H9 (cell line): Measurements from ENCODE around the gene DHH. TPM values are rescaled to one million over a fixed set of nuclear protein-coding genes. Genes with fewer than 3 reads are reported as not detected.

Experiments used
- DNase-seq: peaks from one replicate; pipeline ENCODE4 v3.0.0-alpha.2; 2017
- H2AFZ ChIP-seq: one replicate; pipeline ENCODE4 v1.6.1; 2013; ENCODE audit warnings: mild to moderate bottlenecking, low read length, control low read depth, moderate library complexity
- H2AK5ac ChIP-seq: 2 replicates; pipeline ENCODE4 v1.6.1; 2013; ENCODE audit warnings: low read length, control low read depth, mixed read lengths; ENCODE audit not compliant: insufficient read length
- H2BK120ac ChIP-seq: one replicate; pipeline ENCODE4 v1.6.1; 2013; ENCODE audit warnings: low read depth, mild to moderate bottlenecking, low read length, control low read depth, inconsistent platforms; ENCODE audit not compliant: poor library complexity, severe bottlenecking
- H2BK12ac ChIP-seq: 2 replicates; pipeline ENCODE4 v1.6.1; 2013; ENCODE audit warnings: low read length, control low read depth, mixed read lengths, low read depth; ENCODE audit not compliant: insufficient read length
- H2BK15ac ChIP-seq: 2 replicates; pipeline ENCODE4 v1.6.1; 2013; ENCODE audit warnings: low read depth, low read length, control low read depth
- H2BK20ac ChIP-seq: one replicate; pipeline ENCODE4 v1.6.1; 2013; ENCODE audit warnings: low read depth, mild to moderate bottlenecking, low read length, control low read depth, inconsistent platforms; ENCODE audit not compliant: poor library complexity, severe bottlenecking
- H2BK5ac ChIP-seq: 2 replicates; pipeline ENCODE4 v1.6.1; 2013; ENCODE audit warnings: low read length, control low read depth, mixed read lengths; ENCODE audit not compliant: insufficient read length
- H3K14ac ChIP-seq: 2 replicates; pipeline ENCODE4 v1.6.1; 2013; ENCODE audit warnings: low read length, control low read depth; ENCODE audit not compliant: insufficient read depth
- H3K18ac ChIP-seq: 2 replicates; pipeline ENCODE4 v1.6.1; 2013; ENCODE audit warnings: low read depth, mild to moderate bottlenecking, mixed read lengths, low read length, control low read depth; ENCODE audit not compliant: insufficient read length
- H3K23ac ChIP-seq: 2 replicates; pipeline ENCODE4 v1.6.1; 2013; ENCODE audit warnings: low read length, control low read depth, mixed read lengths, low read depth; ENCODE audit not compliant: insufficient read length
- H3K23me2 ChIP-seq: 2 replicates; pipeline ENCODE4 v1.6.1; 2013; ENCODE audit warnings: low read depth, mild to moderate bottlenecking, mixed read lengths, low read length, control low read depth; ENCODE audit not compliant: insufficient read length, poor library complexity, severe bottlenecking
- H3K27ac ChIP-seq: 2 replicates; pipeline ENCODE4 v1.5.1; 2013; ENCODE audit warnings: low read length, control low read depth, mixed read lengths, low read depth; ENCODE audit not compliant: insufficient read length
- H3K27me3 ChIP-seq: 2 replicates; pipeline ENCODE4 v1.6.1; 2013; ENCODE audit warnings: low read length, control low read depth, inconsistent platforms; ENCODE audit not compliant: insufficient read depth
- H3K4ac ChIP-seq: 2 replicates; pipeline ENCODE4 v1.6.1; 2013; ENCODE audit warnings: low read depth, mild to moderate bottlenecking, control low read depth, inconsistent platforms, low read length, moderate library complexity
- H3K4me1 ChIP-seq: 2 replicates; pipeline ENCODE4 v1.6.1; 2013; ENCODE audit warnings: low read length, control low read depth, inconsistent platforms; ENCODE audit not compliant: insufficient read depth
- H3K4me2 ChIP-seq: 2 replicates; pipeline ENCODE4 v1.6.1; 2013; ENCODE audit warnings: low read length, control low read depth, mixed read lengths; ENCODE audit not compliant: insufficient read length, insufficient read depth
- H3K56ac ChIP-seq: 2 replicates; pipeline ENCODE4 v1.6.1; 2013; ENCODE audit warnings: low read depth, mild to moderate bottlenecking, mixed read lengths, low read length, control low read depth; ENCODE audit not compliant: insufficient read length
- H3K79me1 ChIP-seq: 2 replicates; pipeline ENCODE4 v1.6.1; 2013; ENCODE audit warnings: low read depth, mild to moderate bottlenecking, moderate library complexity, low read length, control low read depth, inconsistent platforms; ENCODE audit not compliant: insufficient read depth, poor library complexity, severe bottlenecking
- H3K79me2 ChIP-seq: 2 replicates; pipeline ENCODE4 v1.6.1; 2013; ENCODE audit warnings: low read length, control low read depth, inconsistent platforms; ENCODE audit not compliant: insufficient read depth
- H3K9ac ChIP-seq: 2 replicates; pipeline ENCODE4 v1.6.1; 2013; ENCODE audit warnings: low read length, control low read depth, mixed read lengths; ENCODE audit not compliant: insufficient read length; ENCODE audit errors: extremely low read depth
- H3K9me3 ChIP-seq: one replicate; pipeline ENCODE4 v1.6.1; 2013; ENCODE audit warnings: low read depth, low read length, inconsistent platforms; ENCODE audit not compliant: control insufficient read depth
- H3T11ph ChIP-seq: one replicate; pipeline ENCODE4 v1.6.1; 2013; ENCODE audit warnings: mild to moderate bottlenecking, low read length, control low read depth, inconsistent platforms
- H4K20me1 ChIP-seq: one replicate; pipeline ENCODE4 v1.6.1; 2013; ENCODE audit not compliant: control insufficient read depth, insufficient read length, insufficient read depth
- H4K5ac ChIP-seq: 2 replicates; pipeline ENCODE4 v1.6.1; 2013; ENCODE audit warnings: low read depth, mild to moderate bottlenecking, mixed read lengths, low read length, control low read depth; ENCODE audit not compliant: insufficient read length
- H4K8ac ChIP-seq: replicated peaks from 2 replicates; pipeline ENCODE4 v1.6.1; 2013; ENCODE audit warnings: low read length, control low read depth, mixed read lengths, low read depth; ENCODE audit not compliant: insufficient read length
- H4K91ac ChIP-seq: 2 replicates; pipeline ENCODE4 v1.6.1; 2013; ENCODE audit warnings: low read depth, mild to moderate bottlenecking, moderate library complexity, mixed read lengths, low read length, control low read depth; ENCODE audit not compliant: insufficient read length
- H3K27ac Mint-ChIP-seq, 3 experiments: 2 replicates in 2 of 3; 3 replicates in 1 of 3; pipeline ENCODE4 v1.8.0; 2020 to 2021; ENCODE audit warnings: mixed read lengths in 3 of 3, mild to moderate bottlenecking in 1 of 3, moderate library complexity in 1 of 3
- H3K27me3 Mint-ChIP-seq: 2 replicates; pipeline ENCODE4 v1.8.0; 2021; ENCODE audit warnings: low read depth, mild to moderate bottlenecking, moderate library complexity, mixed read lengths
- H3K36me3 Mint-ChIP-seq, 3 experiments: 2 replicates in 2 of 3; 3 replicates in 1 of 3; pipeline ENCODE4 v1.8.0; 2020 to 2021; ENCODE audit warnings: low read depth in 3 of 3, mixed read lengths in 3 of 3; ENCODE audit not compliant: insufficient read depth in 1 of 3
- H3K4me1 Mint-ChIP-seq, 2 experiments: 2 replicates each; pipeline ENCODE4 v1.8.0; 2020; ENCODE audit warnings: mixed read lengths in 2 of 2
- H3K4me3 Mint-ChIP-seq, 2 experiments: 2 replicates in 1 of 2; 3 replicates in 1 of 2; pipeline ENCODE4 v1.8.0; 2020 to 2021; ENCODE audit warnings: mild to moderate bottlenecking in 2 of 2, mixed read lengths in 2 of 2, moderate library complexity in 1 of 2
- H3K9me3 Mint-ChIP-seq, 2 experiments: 2 replicates in 1 of 2; 3 replicates in 1 of 2; pipeline ENCODE4 v1.8.0; 2020; ENCODE audit warnings: mild to moderate bottlenecking in 2 of 2, mixed read lengths in 2 of 2, moderate library complexity in 1 of 2
- CTCF ChIP-seq: fragments of 200-600 bp; sonication (generic); conservative IDR thresholded peaks from 3 replicates; pipeline ENCODE4 v1.8.0; 2021; ENCODE audit warnings: antibody characterized with exemption, mild to moderate bottlenecking
- WGBS: extraction: QIAGEN DNeasy Blood & Tissue Kit; methylation state at CpG from one replicate; pipeline ENCODE4 v1.1.7; 2013; ENCODE audit warnings: missing lambda C conversion rate, low lambda C conversion rate, mixed read lengths; ENCODE audit not compliant: insufficient read length; ENCODE audit errors: extremely low coverage; 5-methylcytosine and 5-hydroxymethylcytosine counted together
- total RNA-seq: library from RNA; stranded (reverse); gene quantifications from 2 replicates; pipeline ENCODE4 v1.2.1, GENCODE V29; 2021

Gene DHH
- total RNA-seq, 1 experiment from 2014 or later, result 0.20 TPM

- H3K27ac Mint-ChIP-seq, result 0 out of 7 replicates have a peak overlapping the region, but pooled peaks of 1 of the 3 experiments have one; percentile 69
- no peak for DNase-seq
- WGBS, result no CpG with 5 or more reads among the region's 18 CpGs
- Histone ChIP-seq H4K8ac (no peak overlapping the region), H3K79me2 (peaks cover 15% of the 10 kb centered on the region; the same call in 1 of the 2 replicates), H3K79me1 (peaks cover 14% of the 10 kb centered on the region), H2AFZ (no peak overlapping the region), H4K20me1 (no peaks in the 10 kb centered on the region), H3K4me2 (no peak overlapping the region), H2BK15ac (no peak overlapping the region), H4K91ac (no peak overlapping the region), H3T11ph (no peak overlapping the region), H3K56ac (no peak overlapping the region), H4K5ac (no peak overlapping the region), H3K27ac (no peak overlapping the region), H2BK12ac (no peak overlapping the region), H2BK5ac (no peak overlapping the region), H3K9ac (no peak overlapping the region), H3K4me1 (peaks cover 4% of the 10 kb centered on the region; the same call in 1 of the 2 replicates), H3K23me2 (no peaks in the 10 kb centered on the region), H3K4ac (no peak overlapping the region), H2BK120ac (no peak overlapping the region), H3K9me3 (no peaks in the 10 kb centered on the region), H3K23ac (no peak overlapping the region), H2BK20ac (no peak overlapping the region), H3K18ac (no peak overlapping the region), H3K14ac (no peak overlapping the region), H3K27me3 (no peaks in the 10 kb centered on the region), H2AK5ac (no peak overlapping the region)
- H3K4me1 Mint-ChIP-seq, result peaks cover 13 to 15% of the 10 kb centered on the region in 2 experiments
- H3K4me3 Mint-ChIP-seq, result no peak overlapping the region
- H3K27me3 Mint-ChIP-seq, result no peaks in the 10 kb centered on the region
- H3K36me3 Mint-ChIP-seq, result peaks cover 77 to 95% (median 94%) of the 10 kb centered on the region in 3 experiments
- TF ChIP-seq CTCF, result no peak
- no peaks in the 10 kb centered on the region for H3K9me3 Mint-ChIP-seq
Observed at GRCh38 chr12:49051373-49051764, 43.2 kb downstream of the DHH start.
